HEK293 (cell line): ENCODE data around the gene DNASE1L3.
A peak's percentile ranks its signal among the peaks of the same experiment; 100 is the strongest.
"Not testable (repeated sequence)": the region's sequence is repeated elsewhere in the genome, so short reads cannot be mapped to it uniquely, and the experiment has no call there.

ENCODE experiments used
- CTCF ChIA-PET: fragments of 350-600 bp; formaldehyde crosslinking; extraction: SDS; loops from one replicate; lab custom pipeline; 2021; ENCODE audit warnings: antibody characterized with exemption; lab: Yijun Ruan, JAX
- POLR2A ChIA-PET: fragments of 300-600 bp; formaldehyde crosslinking; extraction: SDS; loops from one replicate; lab custom pipeline; 2020; ENCODE audit warnings: antibody characterized with exemption, inconsistent platforms; lab: Yijun Ruan, JAX
- H3K27ac ChIP-seq: fragments of 200-500 bp; sonication (Bioruptor generic); 2 replicates; pipeline ENCODE4 v1.5.1; 2014; ENCODE audit warnings: low read depth, low read length, control low read depth, inconsistent platforms; ENCODE audit errors: extremely low read depth
- H3K36me3 ChIP-seq, 2 experiments: fragments of 200-500 bp in 1 of 2; sonication (Bioruptor generic) in 1 of 2; 1 replicate in 1 of 2; 2 replicates in 1 of 2; pipeline ENCODE4 v1.5.1; 2014 to 2017; ENCODE audit warnings: inconsistent platforms in 2 of 2, low read length in 2 of 2; ENCODE audit not compliant: control insufficient read depth in 2 of 2, insufficient read depth in 1 of 2
- H3K4me1 ChIP-seq: fragments of 200-500 bp; sonication (Bioruptor generic); 2 replicates; pipeline ENCODE4 v1.5.1; 2014; ENCODE audit warnings: mild to moderate bottlenecking, low read length, inconsistent platforms; ENCODE audit not compliant: control insufficient read depth, insufficient read depth
- H3K4me3 ChIP-seq: 2 replicates; pipeline ENCODE4 v1.5.1; 2011; ENCODE audit warnings: low read depth, mild to moderate bottlenecking, control low read depth, low read length, moderate library complexity
- H3K9me3 ChIP-seq: fragments of 200-500 bp; sonication (Bioruptor generic); 2 replicates; pipeline ENCODE4 v1.5.1; 2014; ENCODE audit warnings: low read depth, low read length, inconsistent platforms; ENCODE audit not compliant: control insufficient read depth, insufficient read depth
- EGR2 ChIP-seq: fragments of 450-650 bp; formaldehyde crosslinking; IDR thresholded peaks from 2 replicates; pipeline ENCODE4 v1.5.1; 2016; ENCODE audit warnings: low read depth, missing biosample characterization, missing genetic modification characterization
- HOXD13 ChIP-seq: sonication (generic); formaldehyde crosslinking; IDR thresholded peaks from 2 replicates; pipeline ENCODE4 v1.8.0; 2022; ENCODE audit warnings: missing genetic modification reagents, borderline replicate concordance
- KLF17 ChIP-seq: fragments of 450-650 bp; formaldehyde crosslinking; IDR thresholded peaks from 2 replicates; pipeline ENCODE4 v1.5.1; 2016; ENCODE audit warnings: missing biosample characterization, missing genetic modification characterization
- MYNN ChIP-seq: fragments of 450-650 bp; formaldehyde crosslinking; IDR thresholded peaks from 2 replicates; pipeline ENCODE4 v1.5.1; 2016; ENCODE audit warnings: missing biosample characterization, missing genetic modification characterization, borderline replicate concordance
- PRDM1 ChIP-seq: fragments of 450-650 bp; formaldehyde crosslinking; IDR thresholded peaks from 2 replicates; pipeline ENCODE4; 2016; ENCODE audit warnings: missing biosample characterization, missing genetic modification characterization
- ZBTB11 ChIP-seq: fragments of 450-650 bp; formaldehyde crosslinking; conservative IDR thresholded peaks from 2 replicates; pipeline ENCODE4 v1.5.1; 2016; ENCODE audit warnings: low read depth, missing biosample characterization, missing genetic modification characterization
- ZBTB21 ChIP-seq: fragments of 450-650 bp; formaldehyde crosslinking; IDR thresholded peaks from 2 replicates; pipeline ENCODE4 v1.5.1; 2017; ENCODE audit warnings: missing biosample characterization, missing genetic modification characterization
- ZBTB8A ChIP-seq: fragments of 450-650 bp; formaldehyde crosslinking; IDR thresholded peaks from 2 replicates; pipeline ENCODE4 v1.5.1; 2016; ENCODE audit warnings: missing biosample characterization, missing genetic modification characterization
- ZFHX2 ChIP-seq: fragments of 450-650 bp; formaldehyde crosslinking; conservative IDR thresholded peaks from 2 replicates; pipeline ENCODE4 v1.5.1; 2016; ENCODE audit warnings: missing biosample characterization, missing genetic modification characterization
- ZNF140 ChIP-seq: fragments of 450-650 bp; formaldehyde crosslinking; IDR thresholded peaks from 2 replicates; pipeline ENCODE4 v1.5.1; 2016; ENCODE audit warnings: missing biosample characterization, missing genetic modification characterization
- ZNF157 ChIP-seq: fragments of 450-650 bp; formaldehyde crosslinking; IDR thresholded peaks from 2 replicates; pipeline ENCODE4 v1.5.1; 2016; ENCODE audit warnings: missing biosample characterization, missing genetic modification characterization
- ZNF248 ChIP-seq: fragments of 450-650 bp; formaldehyde crosslinking; IDR thresholded peaks from 2 replicates; pipeline ENCODE4 v1.5.1; 2017; ENCODE audit warnings: missing biosample characterization, missing genetic modification characterization
- ZNF366 ChIP-seq: fragments of 450-650 bp; formaldehyde crosslinking; conservative IDR thresholded peaks from 2 replicates; pipeline ENCODE4 v1.5.1; 2016; ENCODE audit warnings: missing biosample characterization, missing genetic modification characterization
- ZNF394 ChIP-seq: fragments of 450-650 bp; formaldehyde crosslinking; IDR thresholded peaks from 2 replicates; pipeline ENCODE4 v1.5.1; 2016; ENCODE audit warnings: missing biosample characterization, missing genetic modification characterization, mild to moderate bottlenecking, moderate library complexity, borderline replicate concordance
- ZNF426 ChIP-seq: fragments of 450-650 bp; formaldehyde crosslinking; IDR thresholded peaks from 2 replicates; pipeline ENCODE4 v1.5.1; 2017; ENCODE audit warnings: missing biosample characterization, missing genetic modification characterization, mild to moderate bottlenecking, inconsistent platforms, moderate library complexity
- ZNF555 ChIP-seq: fragments of 450-650 bp; formaldehyde crosslinking; conservative IDR thresholded peaks from 2 replicates; pipeline ENCODE4 v1.5.1; 2017; ENCODE audit warnings: missing biosample characterization, mild to moderate bottlenecking, missing genetic modification characterization, inconsistent platforms
- ZNF558 ChIP-seq: fragments of 450-650 bp; formaldehyde crosslinking; IDR thresholded peaks from 2 replicates; pipeline ENCODE4 v1.5.1; 2016; ENCODE audit warnings: missing biosample characterization, missing genetic modification characterization
- ZNF560 ChIP-seq: fragments of 450-650 bp; formaldehyde crosslinking; IDR thresholded peaks from 2 replicates; pipeline ENCODE4 v1.5.1; 2017; ENCODE audit warnings: missing biosample characterization, missing genetic modification characterization, borderline replicate concordance
- ZNF626 ChIP-seq: fragments of 450-650 bp; sonication (Bioruptor Pico); formaldehyde crosslinking; IDR thresholded peaks from 2 replicates; pipeline ENCODE4 v1.5.1; 2018; ENCODE audit warnings: missing biosample characterization, missing genetic modification characterization, inconsistent platforms
- ZNF629 ChIP-seq: fragments of 450-650 bp; formaldehyde crosslinking; IDR thresholded peaks from 2 replicates; pipeline ENCODE4 v1.5.1; 2017; ENCODE audit warnings: missing biosample characterization, missing genetic modification characterization

The DNASE1L3 gene

GRCh38 chr3:58234516-58234931 lies 23.8 kb upstream of the DNASE1L3 start (continued):
- TF ChIP-seq ZFHX2 (tag by site-specific recombination), result no peak
- TF ChIP-seq ZNF629 (tag by site-specific recombination), result peak; percentile 40
- no peak for TF ChIP-seq MYNN (tag by site-specific recombination)

GRCh38 chr3:58231666-58232065 lies 20.9 kb upstream of the DNASE1L3 start:
- ChIA-PET POLR2A (no interaction called here), CTCF (interaction anchor here (0.7 kb wide), 1 partner anchor 75 kb away, joined by 5 read pairs; the partner anchor contains the start of genes HTD2 and RPP14)
- no peak overlapping the region for H3K4me3 ChIP-seq
- no peaks in the 10 kb centered on the region for H3K9me3 ChIP-seq
- H3K36me3 ChIP-seq, result no peaks in the 10 kb centered on the region
- no peaks in the 10 kb centered on the region for H3K4me1 ChIP-seq
- no peak overlapping the region for H3K27ac ChIP-seq
- no peak for TF ChIP-seq ZNF248 (tag by site-specific recombination)
- TF ChIP-seq KLF17 (tag by site-specific recombination), result no peak
- TF ChIP-seq EGR2 (tag by site-specific recombination), result no peak
- no peak for TF ChIP-seq ZNF626
- TF ChIP-seq ZNF157 (tag by site-specific recombination), result no peak
- no peak for TF ChIP-seq ZBTB8A (tag by site-specific recombination)

GRCh38 chr3:58230876-58231552 lies 20.2 kb upstream of the DNASE1L3 start:
- H3K27ac ChIP-seq, result no peak overlapping the region
- H3K4me1 ChIP-seq, result no peaks in the 10 kb centered on the region
- H3K36me3 ChIP-seq, result no peaks in the 10 kb centered on the region
- TF ChIP-seq ZNF366, result peak; percentile 70
- no peak for TF ChIP-seq PRDM1 (tag by site-specific recombination)
- TF ChIP-seq HOXD13 (CRISPR knock-in tag), result no peak
- no peak for TF ChIP-seq ZBTB21 (tag by site-specific recombination)
- TF ChIP-seq ZNF558 (tag by site-specific recombination), result no peak
- H3K4me3 ChIP-seq, result no peak overlapping the region
- POLR2A ChIA-PET, result interaction anchor here (0.6 kb wide), 1 partner anchor 1353 kb away, joined by 4 read pairs; no protein-coding TSS in a partner anchor
- CTCF ChIA-PET, result interaction anchor here (0.5 to 1.6 kb wide), 3 partner anchors 14 to 245 kb away, joined by 3 to 14 read pairs (median 3); no protein-coding TSS in a partner anchor
- no peaks in the 10 kb centered on the region for H3K9me3 ChIP-seq

- H3K27ac ChIP-seq, H3K4me3 ChIP-seq, POLR2A ChIA-PET, H3K36me3 ChIP-seq, H3K4me1 ChIP-seq, H3K9me3 ChIP-seq: not testable (repeated sequence)
- CTCF ChIA-PET, result interaction anchor here (0.6 to 1.0 kb wide), 6 partner anchors 11 to 185 kb away, joined by 3 read pairs; no protein-coding TSS in a partner anchor
- TF ChIP-seq ZNF560 (tag by site-specific recombination), result peak; percentile 80; the same call in 1 of the 2 replicates
- TF ChIP-seq ZBTB11 (tag by site-specific recombination), result peak; percentile 51; the same call in 1 of the 2 replicates
- TF ChIP-seq ZNF426 (tag by site-specific recombination), result peak; percentile 58
- TF ChIP-seq ZNF140 (tag by site-specific recombination), result 0 out of 2 replicates have a peak, but pooled peaks have one; percentile 32
- peak; percentile 43 for TF ChIP-seq ZBTB8A (tag by site-specific recombination)
- peak; percentile 40 for TF ChIP-seq ZNF555
- TF ChIP-seq ZNF394 (tag by site-specific recombination), result peak; percentile 73; the same call in 1 of the 2 replicates
- TF ChIP-seq ZBTB21 (tag by site-specific recombination), result 0 out of 2 replicates have a peak, but pooled peaks have one; percentile 9
Measured at GRCh38 chr3:58227933-58228332, 17.2 kb upstream of the DNASE1L3 start.
